HUES6 (cell line): ENCODE measurements around the gene PLEKHG3.

Experiments
- H3K27ac ChIP-seq: 2 replicates; pipeline ENCODE4 v1.7.0; 2013; ENCODE audit warnings: low read depth, mild to moderate bottlenecking, low read length, inconsistent platforms
- H3K27me3 ChIP-seq: 2 replicates; pipeline ENCODE4 v1.6.1; 2013; ENCODE audit warnings: low read length; ENCODE audit not compliant: control insufficient read depth, insufficient read depth
- H3K36me3 ChIP-seq: 2 replicates; pipeline ENCODE4 v1.6.1; 2013; ENCODE audit warnings: low read length; ENCODE audit not compliant: control insufficient read depth, insufficient read depth
- H3K4me1 ChIP-seq: 2 replicates; pipeline ENCODE4 v1.6.1; 2013; ENCODE audit warnings: low read length; ENCODE audit not compliant: control insufficient read depth, insufficient read depth
- H3K4me3 ChIP-seq: 2 replicates; pipeline ENCODE4 v1.5.1; 2013; ENCODE audit warnings: low read depth, low read length
- H3K9ac ChIP-seq: one replicate; pipeline ENCODE4 v1.6.1; 2013; ENCODE audit warnings: mild to moderate bottlenecking, low read length
- H3K9me3 ChIP-seq: 2 replicates; pipeline ENCODE4 v1.6.1; 2013; ENCODE audit warnings: low read depth, low read length; ENCODE audit not compliant: control insufficient read depth, insufficient read depth

Gene PLEKHG3

GRCh38 chr14:64759555-64759938 is 55.3 kb downstream of the PLEKHG3 start:
- H3K4me1 ChIP-seq = peaks cover 39% of the 10 kb centered on the region
- no peak overlapping the region for H3K27ac ChIP-seq
- no peaks in the 10 kb centered on the region for H3K36me3 ChIP-seq
- no peak overlapping the region for H3K4me3 ChIP-seq
- H3K9me3 ChIP-seq = no peaks in the 10 kb centered on the region
- H3K27me3 ChIP-seq = 0 out of 2 replicates have a peak, but pooled peaks cover 5% of the 10 kb centered on the region
- no peak overlapping the region for H3K9ac ChIP-seq

DNA sequence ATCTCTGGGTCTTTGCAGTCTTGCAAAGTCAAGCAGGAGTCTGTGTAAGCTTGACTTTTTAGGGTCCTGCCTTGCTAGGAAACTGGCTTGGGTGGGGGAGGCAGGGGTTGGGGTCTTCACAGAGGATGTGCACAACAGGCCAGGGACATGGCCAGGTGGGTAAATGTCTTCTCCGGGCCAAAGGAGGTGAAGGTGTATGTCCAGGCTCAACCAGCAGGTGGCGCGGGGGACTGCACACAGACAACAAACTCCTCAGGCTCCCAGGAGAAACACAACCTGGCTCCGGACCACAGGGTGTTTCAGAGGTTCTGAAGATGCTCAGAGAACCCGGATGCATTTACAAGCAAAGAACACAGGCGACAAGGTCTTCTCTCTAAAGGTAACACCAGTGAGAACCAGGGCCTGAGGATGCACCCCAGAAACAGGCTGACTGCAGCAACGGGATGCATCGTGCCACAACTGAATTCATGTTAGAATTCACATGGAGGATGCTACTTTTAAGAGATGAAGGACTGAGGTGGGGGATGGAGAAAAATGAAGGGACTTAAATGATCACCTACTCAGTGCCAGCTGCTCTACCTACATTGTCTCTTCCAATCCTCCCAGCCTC is 56.0 kb downstream of the PLEKHG3 start:
- Histone ChIP-seq H3K9ac (no peak overlapping the region), H3K9me3 (no peaks in the 10 kb centered on the region), H3K27ac (no peak overlapping the region), H3K4me1 (peaks cover 44% of the 10 kb centered on the region), H3K4me3 (no peak overlapping the region), H3K36me3 (no peaks in the 10 kb centered on the region), H3K27me3 (0 out of 2 replicates have a peak, but pooled peaks cover 6% of the 10 kb centered on the region)

DNA sequence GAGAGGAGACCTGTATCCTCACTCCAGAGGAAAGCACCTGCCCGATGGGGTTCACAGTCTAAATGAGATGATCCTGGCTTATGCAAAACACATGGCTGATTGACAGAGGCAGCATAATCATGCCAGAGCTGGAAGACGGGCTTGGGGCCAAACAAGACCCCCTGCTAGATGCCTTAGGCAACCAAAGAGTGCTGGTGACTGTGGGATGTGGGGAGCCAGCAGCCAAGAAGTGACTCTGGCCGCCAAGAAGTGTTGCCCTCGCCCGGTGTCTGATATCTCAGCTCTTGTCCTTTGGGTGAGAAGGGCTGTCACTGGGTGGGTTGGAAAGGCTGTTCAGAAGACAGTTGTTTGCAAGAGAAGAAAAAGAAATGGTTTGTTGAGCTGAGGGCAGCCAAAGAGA is 56.7 kb downstream of the PLEKHG3 start:
- H3K4me3 ChIP-seq = no peak overlapping the region
- no peaks in the 10 kb centered on the region for H3K9me3 ChIP-seq
- H3K27ac ChIP-seq = no peak overlapping the region
- 0 out of 2 replicates have a peak, but pooled peaks cover 6% of the 10 kb centered on the region for H3K27me3 ChIP-seq
- no peaks in the 10 kb centered on the region for H3K36me3 ChIP-seq
- no peak overlapping the region for H3K9ac ChIP-seq
- H3K4me1 ChIP-seq = peaks cover 45% of the 10 kb centered on the region

- H3K9ac ChIP-seq = no peak overlapping the region
- H3K4me1 ChIP-seq = peaks cover 49% of the 10 kb centered on the region
These were observed 57.3 kb downstream of the PLEKHG3 start for GRCh38 chr14:64761441-64762043.

GRCh38 chr14:64762044-64763034 is 58.1 kb downstream of the PLEKHG3 start:
- Histone ChIP-seq H3K27me3 (0 out of 2 replicates have a peak, but pooled peaks cover 6% of the 10 kb centered on the region), H3K36me3 (no peaks in the 10 kb centered on the region), H3K9me3 (no peaks in the 10 kb centered on the region), H3K27ac (no peak overlapping the region), H3K9ac (no peak overlapping the region), H3K4me3 (no peak overlapping the region), H3K4me1 (peaks cover 56% of the 10 kb centered on the region)

More at GRCh38 chr14:64761441-64762043, 57.3 kb downstream of the PLEKHG3 start:
- Histone ChIP-seq H3K27me3 (0 out of 2 replicates have a peak, but pooled peaks cover 6% of the 10 kb centered on the region), H3K27ac (no peak overlapping the region), H3K9me3 (no peaks in the 10 kb centered on the region), H3K36me3 (no peaks in the 10 kb centered on the region), H3K4me3 (no peak overlapping the region)

- no peaks in the 10 kb centered on the region for H3K36me3 ChIP-seq
- no peak overlapping the region for H3K4me3 ChIP-seq
- H3K9ac ChIP-seq = no peak overlapping the region
- no peaks in the 10 kb centered on the region for H3K9me3 ChIP-seq
- peaks cover 47% of the 10 kb centered on the region for H3K4me1 ChIP-seq
- no peak overlapping the region for H3K27ac ChIP-seq
- 0 out of 2 replicates have a peak, but pooled peaks cover 6% of the 10 kb centered on the region for H3K27me3 ChIP-seq
These were observed 59.0 kb downstream of the PLEKHG3 start for GRCh38 chr14:64763085-64763782.

DNA sequence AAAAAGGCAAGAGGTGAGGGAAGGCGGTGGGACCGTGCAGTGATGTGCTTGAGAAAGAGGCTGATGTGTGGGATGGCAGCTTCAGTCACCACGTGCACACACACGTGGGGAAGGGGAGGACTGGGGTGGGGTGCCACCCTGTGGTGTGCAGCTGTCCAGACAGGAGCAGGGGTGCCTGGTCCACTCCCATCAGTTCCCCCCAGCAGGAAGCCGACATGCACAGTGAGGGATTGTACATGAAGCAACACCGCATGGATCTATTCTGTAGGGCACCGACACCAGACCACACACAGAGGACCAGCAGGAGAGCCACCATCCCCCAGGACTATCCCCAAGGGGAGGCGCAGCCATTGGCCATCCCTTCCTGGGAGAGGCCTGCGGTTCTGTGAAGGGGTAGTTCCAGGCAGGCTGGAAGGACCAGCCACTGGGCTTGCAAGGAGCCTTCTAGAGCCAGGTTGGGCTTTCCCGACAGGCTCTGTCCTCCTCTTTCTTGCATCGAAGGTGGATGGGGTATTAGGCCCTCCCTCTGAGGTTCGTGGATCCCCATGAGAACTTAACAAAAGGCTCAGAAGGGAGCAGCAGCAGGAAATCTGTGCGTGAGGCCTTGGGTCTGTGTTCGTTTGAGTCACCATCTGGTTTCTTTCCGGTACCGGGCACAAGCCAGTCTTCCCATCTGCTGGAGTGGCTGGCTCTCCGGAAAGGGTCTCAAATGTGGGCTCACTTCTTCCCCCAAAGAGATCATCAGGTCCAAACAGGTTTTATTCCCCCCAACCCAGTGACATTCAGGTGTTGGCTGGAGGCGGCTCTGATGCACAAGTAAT is 59.8 kb downstream of the PLEKHG3 start:
- Histone ChIP-seq H3K9me3 (no peaks in the 10 kb centered on the region), H3K4me1 (peaks cover 42% of the 10 kb centered on the region), H3K27me3 (0 out of 2 replicates have a peak, but pooled peaks cover 6% of the 10 kb centered on the region), H3K4me3 (peak overlapping the region; percentile 34), H3K36me3 (no peaks in the 10 kb centered on the region), H3K9ac (no peak overlapping the region), H3K27ac (no peak overlapping the region)

GRCh38 chr14:64764641-64765520 is 60.7 kb downstream of the PLEKHG3 start:
- H3K9me3 ChIP-seq = no peaks in the 10 kb centered on the region
- H3K4me1 ChIP-seq = peaks cover 42% of the 10 kb centered on the region
- peak overlapping the region; percentile 34 for H3K4me3 ChIP-seq
- no peak overlapping the region for H3K9ac ChIP-seq
- H3K27ac ChIP-seq = no peak overlapping the region
- H3K36me3 ChIP-seq = no peaks in the 10 kb centered on the region
- H3K27me3 ChIP-seq = 0 out of 2 replicates have a peak, but pooled peaks cover 6% of the 10 kb centered on the region

DNA sequence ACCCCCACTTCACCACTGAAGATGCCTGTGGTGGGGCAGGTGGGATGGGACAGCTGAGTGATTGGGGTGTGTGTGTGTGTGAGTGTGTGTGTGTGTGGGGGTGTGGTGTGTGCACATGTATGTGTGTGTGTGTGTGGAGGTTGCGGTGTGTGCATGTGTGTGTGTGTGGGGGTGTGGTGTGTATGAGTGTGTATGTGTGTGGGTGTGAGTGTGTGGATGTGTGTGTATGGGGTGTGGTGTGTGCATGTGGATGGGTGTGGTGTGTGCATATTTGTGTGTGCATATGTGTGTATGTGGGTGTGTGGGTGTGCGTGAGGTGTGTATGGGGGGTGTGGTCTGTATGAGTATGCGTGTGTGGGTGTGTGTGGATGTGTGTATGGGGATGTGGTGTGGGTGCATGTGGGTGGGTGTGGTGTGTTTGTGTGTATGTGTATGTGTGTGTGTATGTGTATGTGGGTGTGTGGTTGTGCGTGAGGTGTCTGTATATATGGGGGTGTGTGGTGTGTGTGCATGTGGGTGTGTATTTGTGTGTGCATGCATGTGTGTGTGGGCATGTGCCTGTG is 61.6 kb downstream of the PLEKHG3 start:
- no peaks in the 10 kb centered on the region for H3K9me3 ChIP-seq
- peaks cover 42% of the 10 kb centered on the region for H3K4me1 ChIP-seq
- no peak overlapping the region for H3K27ac ChIP-seq
- H3K36me3 ChIP-seq = no peaks in the 10 kb centered on the region
- H3K27me3 ChIP-seq = 0 out of 2 replicates have a peak, but pooled peaks cover 6% of the 10 kb centered on the region
- H3K9ac ChIP-seq = no peak overlapping the region
- no peak overlapping the region for H3K4me3 ChIP-seq
